IMR-90 (cell line): ENCODE measurements around the gene NPC1. TPM values are rescaled to one million over a fixed set of nuclear protein-coding genes. Genes with fewer than 3 reads are reported as not detected.

ENCODE experiments used
- ATAC-seq: fragments of 200-7000 bp; cut with Tn5 transposase; 2 replicates; pipeline ENCODE4 v1.9.1; 2020; ENCODE audit warnings: low read depth, mild to moderate bottlenecking, moderate library complexity
- BruUV-seq: library from RNA; stranded (reverse); fragments of 400-500 nt; replicated peaks from 2 replicates; lab custom pipeline; 2021; lab: Mats Ljungman, UMichigan
- CTCF ChIA-PET: fragments of 300-600 bp; formaldehyde crosslinking; extraction: SDS; loops from one replicate; lab custom pipeline; 2021; ENCODE audit warnings: antibody characterized with exemption; lab: Yijun Ruan, JAX
- POLR2A ChIA-PET: fragments of 300-600 bp; sonication (Branson Sonifier 250); formaldehyde crosslinking; loops from one replicate; lab custom pipeline; 2022; ENCODE audit warnings: antibody characterized with exemption; ENCODE audit not compliant: unreplicated experiment; lab: Charles Lee
- DNase-seq: peaks from one replicate; pipeline ENCODE4 v3.0.0; 2013
- H2AFZ ChIP-seq: replicated peaks from 2 replicates; pipeline ENCODE3; 2013; ENCODE audit warnings: low read length, mild to moderate bottlenecking; ENCODE audit not compliant: poor library complexity
- H2AK5ac ChIP-seq: 2 replicates; pipeline ENCODE4 v1.6.1; 2013; ENCODE audit warnings: low read depth, low read length, inconsistent platforms
- H2AK9ac ChIP-seq: replicated peaks from 2 replicates; pipeline ENCODE3; 2013; ENCODE audit warnings: mild to moderate bottlenecking, low read depth, low read length, moderate library complexity; ENCODE audit not compliant: poor library complexity
- H2BK120ac ChIP-seq: 2 replicates; pipeline ENCODE4 v1.6.1; 2013; ENCODE audit warnings: low read depth, low read length, inconsistent platforms
- H2BK15ac ChIP-seq: 3 replicates; pipeline ENCODE4 v1.6.1; 2013; ENCODE audit warnings: low read depth, low read length, inconsistent platforms
- H2BK20ac ChIP-seq: 2 replicates; pipeline ENCODE4 v1.6.1; 2013; ENCODE audit warnings: low read depth, mild to moderate bottlenecking, inconsistent platforms, low read length, moderate library complexity
- H2BK5ac ChIP-seq: 2 replicates; pipeline ENCODE4 v1.6.1; 2013; ENCODE audit warnings: mild to moderate bottlenecking, low read depth, low read length, inconsistent platforms; ENCODE audit not compliant: poor library complexity, severe bottlenecking
- H3K14ac ChIP-seq: replicated peaks from 2 replicates; pipeline ENCODE4 v1.6.1; 2013; ENCODE audit warnings: low read depth, low read length, inconsistent platforms
- H3K18ac ChIP-seq: 2 replicates; pipeline ENCODE4 v1.6.1; 2013; ENCODE audit warnings: low read depth, low read length, control low read depth
- H3K23ac ChIP-seq: 2 replicates; pipeline ENCODE4 v1.6.1; 2013; ENCODE audit warnings: low read depth, low read length, inconsistent platforms
- H3K27ac ChIP-seq: 2 replicates; pipeline ENCODE4 v1.5.1; 2013; ENCODE audit warnings: mild to moderate bottlenecking, control low read depth, low read length; ENCODE audit not compliant: insufficient read depth
- H3K27me3 ChIP-seq: 2 replicates; pipeline ENCODE4 v1.6.1; 2013; ENCODE audit warnings: low read length; ENCODE audit not compliant: control insufficient read depth, insufficient read depth
- H3K36me3 ChIP-seq: 2 replicates; pipeline ENCODE4 v1.6.1; 2013; ENCODE audit warnings: low read length, mixed read lengths; ENCODE audit not compliant: control insufficient read depth, insufficient read depth
- H3K4ac ChIP-seq: 2 replicates; pipeline ENCODE4 v1.6.1; 2013; ENCODE audit warnings: low read depth, low read length, inconsistent platforms
- H3K4me1 ChIP-seq: 2 replicates; pipeline ENCODE4 v1.6.1; 2013; ENCODE audit warnings: low read length, mixed read lengths; ENCODE audit not compliant: control insufficient read depth, insufficient read depth
- H3K4me2 ChIP-seq: 2 replicates; pipeline ENCODE4 v1.6.1; 2013; ENCODE audit warnings: low read depth, mild to moderate bottlenecking, control low read depth, low read length, moderate library complexity
- H3K4me3 ChIP-seq: 2 replicates; pipeline ENCODE4 v1.5.1; 2013; ENCODE audit warnings: low read depth, mild to moderate bottlenecking, control low read depth, low read length, moderate library complexity; ENCODE audit not compliant: insufficient read depth
- H3K56ac ChIP-seq: 2 replicates; pipeline ENCODE4 v1.6.1; 2013; ENCODE audit warnings: low read length, inconsistent platforms; ENCODE audit not compliant: insufficient read depth; ENCODE audit errors: extremely low read depth
- H3K79me1 ChIP-seq, 2 experiments: 2 replicates each; pipeline ENCODE4 v1.6.1; 2013; ENCODE audit warnings: low read length in 2 of 2, inconsistent platforms in 1 of 2, low read depth in 1 of 2
- H3K9ac ChIP-seq: 2 replicates; pipeline ENCODE4 v1.6.1; 2013; ENCODE audit warnings: low read depth, low read length, control low read depth
- H3K9me1 ChIP-seq: 2 replicates; pipeline ENCODE4 v1.6.1; 2013; ENCODE audit warnings: low read length, inconsistent platforms; ENCODE audit not compliant: insufficient read depth
- H3K9me3 ChIP-seq: 2 replicates; pipeline ENCODE4 v1.6.1; 2013; ENCODE audit warnings: low read length; ENCODE audit not compliant: control insufficient read depth, insufficient read depth
- H4K20me1 ChIP-seq: 2 replicates; pipeline ENCODE4 v1.6.1; 2013; ENCODE audit warnings: low read length, inconsistent platforms; ENCODE audit not compliant: insufficient read depth
- H4K5ac ChIP-seq: 2 replicates; pipeline ENCODE4 v1.6.1; 2013; ENCODE audit warnings: mild to moderate bottlenecking, low read depth, low read length, control low read depth
- H4K8ac ChIP-seq, 2 experiments: 2 replicates each; pipeline ENCODE4 v1.6.1; 2013; ENCODE audit warnings: low read depth in 2 of 2, low read length in 2 of 2, control low read depth in 1 of 2, inconsistent platforms in 1 of 2
- H4K91ac ChIP-seq: 2 replicates; pipeline ENCODE4 v1.6.1; 2013; ENCODE audit warnings: low read depth, low read length, inconsistent platforms; ENCODE audit not compliant: insufficient read depth
- CEBPB ChIP-seq: IDR thresholded peaks from 2 replicates; pipeline ENCODE4 v1.6.1; 2012; ENCODE audit warnings: low read depth, low read length, improper control_type of control experiment
- CTCF ChIP-seq: conservative IDR thresholded peaks from 2 replicates; pipeline ENCODE4 v1.5.1; 2012; ENCODE audit warnings: mild to moderate bottlenecking, low read depth, low read length, improper control_type of control experiment
- WGBS, 2 experiments: methylation state at CpG; one replicate each; pipeline versions ENCODE4 v1.1.5 to v1.1.7; 2013; ENCODE audit warnings: missing lambda C conversion rate in 2 of 2; ENCODE audit not compliant: insufficient read length in 1 of 2; ENCODE audit errors: extremely low coverage in 2 of 2; 5-methylcytosine and 5-hydroxymethylcytosine counted together
- dilution Hi-C: fragments of 300-500 bp; cut with HindIII; formaldehyde crosslinking; loops from one replicate; pipeline ENCODE4 v1.14.3; 2018; ENCODE audit warnings: low sequenced_read_pairs; ENCODE audit not compliant: unreplicated experiment
- in situ Hi-C: fragments of 300-500 bp; cut with MboI; formaldehyde crosslinking; loops from 3 replicates; pipeline ENCODE4 v1.14.3; 2019; ENCODE audit warnings: low sequenced_read_pairs, inconsistent platforms, mixed read lengths
- intact Hi-C: fragments of 100-400 bp; cut with micrococcal nuclease; formaldehyde crosslinking; loops from 2 replicates; pipeline ENCODE4 v1.10.0; 2022
- polyA plus RNA-seq, 3 experiments: library from polyadenylated mRNA; depleted of rRNA; stranded (reverse); fragments of >200 nt; gene quantifications; 2 replicates each; pipeline ENCODE4 v1.2.3, GENCODE V29; 2012; ENCODE audit warnings: low replicate concordance in 1 of 3
- total RNA-seq: library from RNA; depleted of rRNA; stranded (reverse); fragments of >200 nt; gene quantifications from 2 replicates; pipeline ENCODE4 v1.2.3, GENCODE V29; 2012

Gene NPC1
- total and polyA plus RNA-seq, 2 of the 4 experiments (the other 2 are of a cell fraction), result 7.5 to 7.9 TPM

DNA sequence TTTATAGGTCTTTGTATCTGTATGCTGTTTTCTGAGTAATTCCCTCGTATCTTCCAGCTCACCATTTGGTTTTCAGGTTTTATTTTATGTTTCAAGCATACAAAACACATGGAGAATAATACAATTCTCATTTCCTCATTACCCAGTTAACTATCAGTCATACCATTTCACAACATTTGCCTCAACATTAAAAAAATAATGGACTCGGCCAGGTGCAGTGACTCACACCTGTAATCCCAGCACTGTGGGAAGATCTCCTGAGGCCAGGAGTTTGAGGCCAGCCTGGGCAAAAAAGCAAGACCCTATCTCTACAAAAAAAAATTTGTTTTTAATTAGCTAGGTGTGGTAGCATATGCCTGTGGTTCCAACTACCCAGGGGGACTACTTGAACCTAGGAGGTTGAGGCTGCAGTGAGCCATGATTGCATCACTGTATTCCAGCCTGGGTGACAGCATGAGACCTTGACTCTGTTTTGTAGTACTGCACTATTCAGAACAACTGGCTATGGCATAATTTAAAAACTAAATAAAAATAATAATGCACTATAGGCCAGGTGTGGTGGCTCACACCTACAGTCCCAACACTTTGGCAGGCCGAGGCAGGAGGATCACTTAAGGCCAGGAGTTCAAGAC, 20.3 kb downstream of the NPC1 start:
- peaks cover 6 to 14% of the 10 kb centered on the region in 2 experiments; a peak in 1 of 4 replicates for H3K79me1 ChIP-seq
- H2AFZ ChIP-seq, result no peak overlapping the region
- no peak overlapping the region for H3K4me3 ChIP-seq
- H3K56ac ChIP-seq, result no peak overlapping the region
- peaks cover 17% of the 10 kb centered on the region; the same call in 1 of the 2 replicates for H4K20me1 ChIP-seq
- H2AK9ac ChIP-seq, result no peak overlapping the region
- no peak overlapping the region for H2BK20ac ChIP-seq
- no peaks in the 10 kb centered on the region for H3K4me1 ChIP-seq
- no peak overlapping the region for H2AK5ac ChIP-seq
- no CpG with 5 or more reads among the region's 3 CpGs for WGBS, 2 experiments
- BruUV-seq, result no TSS peak
- H3K27me3 ChIP-seq, result no peaks in the 10 kb centered on the region
- H3K4ac ChIP-seq, result no peak overlapping the region
- ChIA-PET CTCF (no interaction called here), POLR2A (no interaction called here)
- TF ChIP-seq CEBPB (0 out of 2 replicates have a peak, but pooled peaks have one; percentile 1), CTCF (no peak)
- ATAC-seq (no peak), DNase-seq (no peak)
- H4K91ac ChIP-seq, result no peak overlapping the region
- H3K23ac ChIP-seq, result no peak overlapping the region
- no peaks in the 10 kb centered on the region for H3K9me1 ChIP-seq
- H3K18ac ChIP-seq, result no peak overlapping the region
- peaks cover 29% of the 10 kb centered on the region for H3K36me3 ChIP-seq
- intact Hi-C loops (no loop called here), dilution Hi-C loops (no loop called here), in situ Hi-C loops (no loop called here)
- H3K14ac ChIP-seq, result no peak overlapping the region
- no peak overlapping the region for H3K4me2 ChIP-seq
- H2BK5ac ChIP-seq, result no peak overlapping the region
- H3K27ac ChIP-seq, result no peak overlapping the region
- H2BK15ac ChIP-seq, result no peak overlapping the region
- no peaks in the 10 kb centered on the region for H3K9me3 ChIP-seq
- H3K9ac ChIP-seq, result no peak overlapping the region
- no peak overlapping the region for H2BK120ac ChIP-seq
- no peak overlapping the region for H4K8ac ChIP-seq
- H4K5ac ChIP-seq, result no peak overlapping the region
